GM12878 (cell line): ENCODE measurements around the gene TNRC6C.

Experiments
- CHD4 ChIP-seq: fragments of 200-600 bp; sonication (generic); IDR thresholded peaks from 2 replicates; pipeline ENCODE4 v1.6.1; 2016; ENCODE audit warnings: mild to moderate bottlenecking
- FOXM1 ChIP-seq: IDR thresholded peaks from 2 replicates; pipeline ENCODE4 v1.6.1; 2012; ENCODE audit warnings: low read depth, mild to moderate bottlenecking, inconsistent platforms, low read length, moderate library complexity
- NFYB ChIP-seq: IDR thresholded peaks from 2 replicates; pipeline ENCODE4 v1.6.1; 2011; ENCODE audit warnings: low read depth, mild to moderate bottlenecking, low read length, improper control_type of control experiment, moderate library complexity; ENCODE audit not compliant: insufficient read depth
- TF ChIP-seq, protein P1 (sequence below): fragments of 450-650 bp; IDR thresholded peaks from 2 replicates; pipeline ENCODE4 v1.6.1; 2016; ENCODE audit warnings: mild to moderate bottlenecking
- TF ChIP-seq, protein P2 (sequence below), 3 experiments: IDR thresholded peaks in 2 of 3; conservative IDR thresholded peaks in 1 of 3; 2 replicates each; pipeline ENCODE4 v1.5.1; 2011; ENCODE audit warnings: low read depth in 3 of 3, low read length in 3 of 3, mild to moderate bottlenecking in 3 of 3, control low read depth in 2 of 3, moderate library complexity in 2 of 3, inconsistent platforms in 1 of 3, mixed read lengths in 1 of 3; ENCODE audit not compliant: control insufficient read depth in 2 of 3, insufficient read depth in 1 of 3; ENCODE audit errors: extremely low read depth in 1 of 3
- TF ChIP-seq, protein P3 (sequence below): fragments of 150-350 bp; IDR thresholded peaks from 2 replicates; pipeline ENCODE4 v1.6.1; 2016; ENCODE audit warnings: low read depth, low read length

DNA sequence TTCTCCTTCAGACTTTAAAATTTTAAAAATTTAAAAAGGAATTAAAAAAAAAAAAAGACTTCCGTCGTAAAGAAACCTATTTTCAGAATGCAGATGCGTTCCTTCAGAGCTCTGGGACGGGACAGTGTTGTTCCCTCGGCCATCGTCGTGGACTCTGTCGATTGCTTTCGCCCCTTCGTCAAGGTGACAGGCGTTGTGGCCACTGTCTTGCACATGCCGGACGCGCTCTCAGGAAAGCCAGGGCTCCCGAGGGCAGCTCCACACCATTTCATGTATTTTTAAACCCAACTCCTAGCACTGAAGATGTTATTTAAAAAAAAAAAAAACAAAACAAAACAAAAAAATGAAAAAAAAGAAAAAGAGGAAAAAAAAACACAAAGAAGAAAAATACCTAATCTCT is 147.7 kb downstream of the TNRC6C start:
- no peak for TF ChIP-seq CHD4
- TF ChIP-seq, protein P1, sequence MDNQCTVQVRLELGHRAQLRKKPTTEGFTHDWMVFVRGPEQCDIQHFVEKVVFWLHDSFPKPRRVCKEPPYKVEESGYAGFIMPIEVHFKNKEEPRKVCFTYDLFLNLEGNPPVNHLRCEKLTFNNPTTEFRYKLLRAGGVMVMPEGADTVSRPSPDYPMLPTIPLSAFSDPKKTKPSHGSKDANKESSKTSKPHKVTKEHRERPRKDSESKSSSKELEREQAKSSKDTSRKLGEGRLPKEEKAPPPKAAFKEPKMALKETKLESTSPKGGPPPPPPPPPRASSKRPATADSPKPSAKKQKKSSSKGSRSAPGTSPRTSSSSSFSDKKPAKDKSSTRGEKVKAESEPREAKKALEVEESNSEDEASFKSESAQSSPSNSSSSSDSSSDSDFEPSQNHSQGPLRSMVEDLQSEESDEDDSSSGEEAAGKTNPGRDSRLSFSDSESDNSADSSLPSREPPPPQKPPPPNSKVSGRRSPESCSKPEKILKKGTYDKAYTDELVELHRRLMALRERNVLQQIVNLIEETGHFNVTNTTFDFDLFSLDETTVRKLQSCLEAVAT, result no peak
- TF ChIP-seq NFYB, result no peak
- no peak for TF ChIP-seq FOXM1
- TF ChIP-seq, protein P2, sequence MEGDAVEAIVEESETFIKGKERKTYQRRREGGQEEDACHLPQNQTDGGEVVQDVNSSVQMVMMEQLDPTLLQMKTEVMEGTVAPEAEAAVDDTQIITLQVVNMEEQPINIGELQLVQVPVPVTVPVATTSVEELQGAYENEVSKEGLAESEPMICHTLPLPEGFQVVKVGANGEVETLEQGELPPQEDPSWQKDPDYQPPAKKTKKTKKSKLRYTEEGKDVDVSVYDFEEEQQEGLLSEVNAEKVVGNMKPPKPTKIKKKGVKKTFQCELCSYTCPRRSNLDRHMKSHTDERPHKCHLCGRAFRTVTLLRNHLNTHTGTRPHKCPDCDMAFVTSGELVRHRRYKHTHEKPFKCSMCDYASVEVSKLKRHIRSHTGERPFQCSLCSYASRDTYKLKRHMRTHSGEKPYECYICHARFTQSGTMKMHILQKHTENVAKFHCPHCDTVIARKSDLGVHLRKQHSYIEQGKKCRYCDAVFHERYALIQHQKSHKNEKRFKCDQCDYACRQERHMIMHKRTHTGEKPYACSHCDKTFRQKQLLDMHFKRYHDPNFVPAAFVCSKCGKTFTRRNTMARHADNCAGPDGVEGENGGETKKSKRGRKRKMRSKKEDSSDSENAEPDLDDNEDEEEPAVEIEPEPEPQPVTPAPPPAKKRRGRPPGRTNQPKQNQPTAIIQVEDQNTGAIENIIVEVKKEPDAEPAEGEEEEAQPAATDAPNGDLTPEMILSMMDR (IDR thresholded peaks at IDR 0.05 in 2 of 3, conservative IDR thresholded peaks at IDR 0.05 in 1 of 3; ENCODE audit: control insufficient read depth in 2 of 3, extremely low read depth in 1 of 3, insufficient read depth in 1 of 3, low read depth in 3 of 3, low read length in 3 of 3), result no peak
- TF ChIP-seq, protein P3, sequence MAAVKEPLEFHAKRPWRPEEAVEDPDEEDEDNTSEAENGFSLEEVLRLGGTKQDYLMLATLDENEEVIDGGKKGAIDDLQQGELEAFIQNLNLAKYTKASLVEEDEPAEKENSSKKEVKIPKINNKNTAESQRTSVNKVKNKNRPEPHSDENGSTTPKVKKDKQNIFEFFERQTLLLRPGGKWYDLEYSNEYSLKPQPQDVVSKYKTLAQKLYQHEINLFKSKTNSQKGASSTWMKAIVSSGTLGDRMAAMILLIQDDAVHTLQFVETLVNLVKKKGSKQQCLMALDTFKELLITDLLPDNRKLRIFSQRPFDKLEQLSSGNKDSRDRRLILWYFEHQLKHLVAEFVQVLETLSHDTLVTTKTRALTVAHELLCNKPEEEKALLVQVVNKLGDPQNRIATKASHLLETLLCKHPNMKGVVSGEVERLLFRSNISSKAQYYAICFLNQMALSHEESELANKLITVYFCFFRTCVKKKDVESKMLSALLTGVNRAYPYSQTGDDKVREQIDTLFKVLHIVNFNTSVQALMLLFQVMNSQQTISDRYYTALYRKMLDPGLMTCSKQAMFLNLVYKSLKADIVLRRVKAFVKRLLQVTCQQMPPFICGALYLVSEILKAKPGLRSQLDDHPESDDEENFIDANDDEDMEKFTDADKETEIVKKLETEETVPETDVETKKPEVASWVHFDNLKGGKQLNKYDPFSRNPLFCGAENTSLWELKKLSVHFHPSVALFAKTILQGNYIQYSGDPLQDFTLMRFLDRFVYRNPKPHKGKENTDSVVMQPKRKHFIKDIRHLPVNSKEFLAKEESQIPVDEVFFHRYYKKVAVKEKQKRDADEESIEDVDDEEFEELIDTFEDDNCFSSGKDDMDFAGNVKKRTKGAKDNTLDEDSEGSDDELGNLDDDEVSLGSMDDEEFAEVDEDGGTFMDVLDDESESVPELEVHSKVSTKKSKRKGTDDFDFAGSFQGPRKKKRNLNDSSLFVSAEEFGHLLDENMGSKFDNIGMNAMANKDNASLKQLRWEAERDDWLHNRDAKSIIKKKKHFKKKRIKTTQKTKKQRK, result no peak
